GM23248 (cell line): ENCODE measurements around the gene AGO1. TPM values are rescaled to one million over a fixed set of nuclear protein-coding genes. Genes with fewer than 3 reads are reported as not detected.

Source experiments
- DNase-seq: peaks from one replicate; pipeline ENCODE4 v3.0.0-alpha.2; 2015
- H2AFZ ChIP-seq: fragments of 200-600 bp; sonication (generic); 2 replicates; pipeline ENCODE4 v1.6.1; 2016; ENCODE audit warnings: antibody characterized with exemption
- H3F3A ChIP-seq: fragments of 200-600 bp; sonication (generic); 2 replicates; pipeline ENCODE4 v1.6.1; 2016; ENCODE audit warnings: mild to moderate bottlenecking, antibody characterized with exemption, mixed run types; ENCODE audit not compliant: insufficient read depth
- H3K27ac ChIP-seq: fragments of 200-600 bp; sonication (generic); 2 replicates; pipeline ENCODE4 v1.5.1; 2016; ENCODE audit warnings: mild to moderate bottlenecking
- H3K27me3 ChIP-seq: fragments of 200-600 bp; sonication (generic); replicated peaks from 2 replicates; pipeline ENCODE4 v1.6.1; 2016; ENCODE audit warnings: mild to moderate bottlenecking; ENCODE audit not compliant: insufficient read depth
- H3K36me3 ChIP-seq: fragments of 200-600 bp; sonication (generic); 2 replicates; pipeline ENCODE4 v1.6.1; 2016; ENCODE audit warnings: low read depth, mild to moderate bottlenecking
- H3K4me1 ChIP-seq: fragments of 200-600 bp; sonication (generic); 2 replicates; pipeline ENCODE4 v1.6.1; 2016; ENCODE audit warnings: mild to moderate bottlenecking; ENCODE audit not compliant: insufficient read depth
- H3K4me2 ChIP-seq: fragments of 200-600 bp; sonication (generic); one replicate; pipeline ENCODE4 v1.6.1; 2016; ENCODE audit warnings: mild to moderate bottlenecking; ENCODE audit not compliant: unreplicated experiment
- H3K4me3 ChIP-seq: fragments of 200-600 bp; sonication (generic); 2 replicates; pipeline ENCODE4 v1.5.1; 2016; ENCODE audit warnings: mild to moderate bottlenecking
- H3K79me2 ChIP-seq: fragments of 200-600 bp; sonication (generic); 2 replicates; pipeline ENCODE4 v1.6.1; 2016; ENCODE audit warnings: mild to moderate bottlenecking; ENCODE audit not compliant: insufficient read depth
- H3K9ac ChIP-seq: fragments of 200-600 bp; sonication (generic); 2 replicates; pipeline ENCODE4 v1.6.1; 2016; ENCODE audit warnings: mild to moderate bottlenecking
- H3K9me2 ChIP-seq: fragments of 200-600 bp; sonication (generic); 2 replicates; pipeline ENCODE4 v1.6.1; 2016; ENCODE audit warnings: mixed run types, mild to moderate bottlenecking, moderate library complexity; ENCODE audit not compliant: insufficient read depth
- H3K9me3 ChIP-seq: fragments of 200-600 bp; sonication (generic); one replicate; pipeline ENCODE4 v1.6.1; 2017; ENCODE audit warnings: low read depth
- H4K20me1 ChIP-seq: fragments of 200-600 bp; sonication (generic); 2 replicates; pipeline ENCODE4 v1.6.0; 2016; ENCODE audit not compliant: insufficient read depth
- EZH2 ChIP-seq: fragments of 200-600 bp; sonication (generic); IDR thresholded peaks from 2 replicates; pipeline ENCODE4 v1.6.1; 2018; ENCODE audit warnings: antibody characterized with exemption, mild to moderate bottlenecking; ENCODE audit not compliant: insufficient read depth, poor library complexity, severe bottlenecking
- EZH2phosphoT487 ChIP-seq: fragments of 200-600 bp; sonication (generic); IDR thresholded peaks from 2 replicates; pipeline ENCODE4 v1.6.1; 2018; ENCODE audit warnings: antibody characterized with exemption, moderate library complexity, mild to moderate bottlenecking, low read depth; ENCODE audit not compliant: insufficient read depth
- WGBS, 2 experiments: methylation state at CpG; one replicate each; pipeline ENCODE4 v1.1.6; 2015 to 2017; ENCODE audit warnings: low lambda C conversion rate in 2 of 2, low coverage in 1 of 2; ENCODE audit errors: missing lambda C conversion rate in 2 of 2; 5-methylcytosine and 5-hydroxymethylcytosine counted together
- in situ Hi-C: fragments of 300-500 bp; cut with MboI; formaldehyde crosslinking; loops from 2 replicates; pipeline ENCODE4 v1.15.0; 2020
- polyA plus RNA-seq: library from polyadenylated mRNA; unstranded; fragments of >200 nt; fragmentation: Nextera tagmentation; extraction: Ambion mirVana; gene quantifications from 2 replicates; pipeline ENCODE4 v1.2.1, GENCODE V29; 2016
- total RNA-seq: library from RNA; depleted of rRNA; stranded (reverse); fragments of >200 nt; shearing (Covaris generic); gene quantifications from 2 replicates; pipeline ENCODE4 v1.2.3, GENCODE V29; 2014

The AGO1 gene
- total and polyA plus RNA-seq, 2 experiments from 2014 or later = 6.1 to 11.0 TPM

DNA sequence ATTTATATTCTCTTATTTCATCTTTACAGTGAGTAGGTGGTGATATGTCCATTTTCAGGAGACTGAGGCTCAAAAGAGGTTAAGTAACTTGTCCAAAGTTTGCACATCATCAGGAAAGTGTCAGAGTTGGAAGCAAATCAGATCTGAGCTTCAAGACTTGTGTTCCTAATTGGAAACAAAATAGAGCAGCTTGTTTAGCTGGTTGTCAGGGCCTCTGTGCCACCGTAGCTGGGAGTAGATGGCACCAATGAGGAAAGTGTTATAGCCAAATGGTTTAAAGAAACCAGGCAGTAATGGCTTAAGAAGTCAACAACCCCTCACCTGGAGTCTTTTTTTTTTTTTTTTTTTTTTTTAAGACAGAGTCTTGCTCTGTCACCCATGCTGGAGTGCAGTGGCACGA is 19.7 kb downstream of the AGO1 start:
- 67 to 76% methylated on average over 2 of the region's 2 CpGs for WGBS, 2 experiments
- Histone ChIP-seq H3K4me3 (no peak overlapping the region), H3K79me2 (no peaks in the 10 kb centered on the region), H3K36me3 (peaks cover 2% of the 10 kb centered on the region; the same call in 1 of the 2 replicates), H3K9me2 (no peaks in the 10 kb centered on the region), H3K4me1 (no peaks in the 10 kb centered on the region), H2AFZ (no peak overlapping the region), H3K9me3 (no peaks in the 10 kb centered on the region), H3F3A (no peaks in the 10 kb centered on the region), H3K27me3 (no peaks in the 10 kb centered on the region), H4K20me1 (no peaks in the 10 kb centered on the region), H3K27ac (no peak overlapping the region), H3K4me2 (no peak overlapping the region), H3K9ac (no peak overlapping the region)
- no peak for TF ChIP-seq EZH2
- no peak for TF ChIP-seq EZH2phosphoT487
- in situ Hi-C loops = no loop called here
- DNase-seq = no peak

DNA sequence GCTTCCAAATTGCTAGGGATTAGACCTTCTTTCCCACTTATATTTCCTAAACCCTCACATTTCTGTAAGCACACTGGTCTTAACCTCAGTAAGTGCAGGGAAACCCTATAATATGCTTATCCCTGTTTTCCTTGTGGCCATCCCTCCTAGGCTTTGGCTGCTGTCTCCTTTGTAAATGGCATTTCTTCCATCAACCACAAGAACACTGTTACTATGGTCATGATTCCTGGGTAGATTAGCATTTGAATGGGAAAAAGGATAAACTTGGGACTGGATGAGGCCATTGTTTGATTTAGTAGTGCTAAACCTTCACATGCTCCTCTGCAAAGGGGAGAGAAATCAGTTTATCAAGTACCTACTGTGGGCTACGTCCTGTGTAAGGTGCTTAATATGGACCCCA is 31.7 kb downstream of the AGO1 start:
- no peak overlapping the region for H3K9ac ChIP-seq

DNA sequence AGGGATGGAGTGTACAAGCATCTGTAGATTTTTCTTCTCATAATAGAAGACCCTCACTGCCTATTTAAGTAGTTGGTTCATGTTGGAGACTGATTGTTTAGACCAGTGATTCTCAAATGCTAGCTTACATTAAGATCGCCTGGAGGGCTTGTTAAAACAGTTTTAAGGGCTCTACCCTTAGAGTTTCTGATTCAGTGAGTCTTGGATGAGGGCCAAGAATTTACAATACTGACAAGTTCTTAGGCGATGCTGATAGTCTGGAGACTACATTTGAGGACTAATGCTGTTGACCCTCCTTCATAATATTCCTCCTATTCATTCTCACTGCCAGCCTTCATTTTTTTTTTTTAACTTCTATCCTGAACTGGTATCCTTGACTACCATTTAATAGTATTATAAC is 32.7 kb downstream of the AGO1 start:
- peaks cover 31% of the 10 kb centered on the region; the same call in 1 of the 2 replicates for H3K36me3 ChIP-seq
- no peak overlapping the region for H3K9ac ChIP-seq
- no peak overlapping the region for H3K27ac ChIP-seq
- WGBS, 2 experiments = 67 to 69% methylated on average over 2 of the region's 2 CpGs
- no peak overlapping the region for H3K4me3 ChIP-seq
- no peaks in the 10 kb centered on the region for H4K20me1 ChIP-seq
- H3K9me2 ChIP-seq = no peaks in the 10 kb centered on the region
- no peak overlapping the region for H2AFZ ChIP-seq
- in situ Hi-C loops = no loop called here
- H3K79me2 ChIP-seq = no peaks in the 10 kb centered on the region
- H3K4me2 ChIP-seq = no peak overlapping the region
- no peaks in the 10 kb centered on the region for H3F3A ChIP-seq
- no peaks in the 10 kb centered on the region for H3K9me3 ChIP-seq
- no peak for DNase-seq
- H3K4me1 ChIP-seq = no peaks in the 10 kb centered on the region
- TF ChIP-seq EZH2phosphoT487 (no peak), EZH2 (no peak)
- no peaks in the 10 kb centered on the region for H3K27me3 ChIP-seq

More for the DNA sequence above, 31.7 kb downstream of the AGO1 start:
- H3K4me1 ChIP-seq = no peaks in the 10 kb centered on the region
- H3K27ac ChIP-seq = no peak overlapping the region
- H3F3A ChIP-seq = no peaks in the 10 kb centered on the region
- no peaks in the 10 kb centered on the region for H3K9me3 ChIP-seq
- peaks cover 31% of the 10 kb centered on the region; the same call in 1 of the 2 replicates for H3K36me3 ChIP-seq
- no peaks in the 10 kb centered on the region for H3K9me2 ChIP-seq
- in situ Hi-C loops = no loop called here
- no peak overlapping the region for H2AFZ ChIP-seq
- TF ChIP-seq EZH2phosphoT487 (no peak), EZH2 (no peak)
- 89 to 96% methylated on average over 1 of the region's 1 CpG for WGBS, 2 experiments
- H3K4me2 ChIP-seq = no peak overlapping the region
- H3K4me3 ChIP-seq = no peak overlapping the region
- DNase-seq = no peak
- no peaks in the 10 kb centered on the region for H4K20me1 ChIP-seq
- no peaks in the 10 kb centered on the region for H3K27me3 ChIP-seq
- no peaks in the 10 kb centered on the region for H3K79me2 ChIP-seq

DNA sequence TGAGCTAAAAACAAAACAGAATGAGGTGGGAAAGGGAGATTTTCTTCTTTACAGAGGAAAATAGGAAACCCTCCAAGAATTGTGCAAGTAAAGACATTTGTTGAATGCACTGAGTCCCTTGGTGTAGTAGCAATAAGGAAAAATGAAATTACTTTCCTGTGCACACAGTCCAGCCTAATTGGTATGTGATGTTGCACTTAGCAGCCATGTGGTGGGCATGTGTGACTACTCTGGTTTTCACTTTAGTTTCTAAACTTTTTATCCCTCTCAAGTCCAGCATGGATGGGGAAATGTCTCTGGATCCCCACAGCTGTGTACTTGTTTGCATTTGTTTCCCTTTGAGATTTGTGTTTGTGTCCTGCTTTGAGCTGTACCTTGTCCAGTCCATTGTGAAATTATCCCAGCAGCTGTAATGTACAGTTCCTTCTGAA is 40.8 kb downstream of the AGO1 start:
- Histone ChIP-seq H3K9me3 (no peaks in the 10 kb centered on the region), H3K9me2 (no peaks in the 10 kb centered on the region), H3K27me3 (no peaks in the 10 kb centered on the region), H4K20me1 (no peaks in the 10 kb centered on the region), H3F3A (no peaks in the 10 kb centered on the region), H3K4me3 (no peak overlapping the region), H3K4me2 (no peak overlapping the region), H3K9ac (no peak overlapping the region), H3K4me1 (no peaks in the 10 kb centered on the region), H3K79me2 (no peaks in the 10 kb centered on the region), H2AFZ (no peak overlapping the region), H3K27ac (no peak overlapping the region), H3K36me3 (no peaks in the 10 kb centered on the region)
- in situ Hi-C loops = no loop called here
- TF ChIP-seq EZH2phosphoT487 (no peak), EZH2 (no peak)
- no peak for DNase-seq

DNA sequence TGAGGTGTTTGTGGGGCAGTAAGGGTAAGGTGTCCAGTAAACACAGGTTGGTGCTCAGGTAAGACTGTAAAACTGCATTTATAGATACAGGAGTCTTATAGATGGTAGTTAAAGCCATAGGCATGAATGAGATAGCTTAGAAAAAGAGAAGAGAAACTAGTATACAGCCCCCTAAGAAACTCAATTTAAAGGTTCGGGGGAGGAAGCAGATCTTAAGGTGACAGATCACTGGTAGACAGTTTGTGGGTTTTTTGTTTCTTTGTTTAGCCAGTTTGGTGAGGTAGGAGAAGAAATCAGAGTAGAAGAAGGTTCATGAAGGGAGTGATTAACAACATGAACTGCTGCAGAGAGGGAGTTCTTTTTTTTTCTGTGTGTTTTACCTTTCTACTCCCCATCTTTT is 41.8 kb downstream of the AGO1 start:
- Histone ChIP-seq H3K4me3 (no peak overlapping the region), H3K9me3 (no peaks in the 10 kb centered on the region), H3K4me2 (no peak overlapping the region), H3K9me2 (no peaks in the 10 kb centered on the region), H3K36me3 (no peaks in the 10 kb centered on the region), H3K9ac (no peak overlapping the region), H3K79me2 (peaks cover 6% of the 10 kb centered on the region; the same call in 1 of the 2 replicates), H3K27ac (no peak overlapping the region), H4K20me1 (no peaks in the 10 kb centered on the region), H3F3A (no peaks in the 10 kb centered on the region; the same call in 1 of the 2 replicates), H2AFZ (no peak overlapping the region), H3K27me3 (no peaks in the 10 kb centered on the region), H3K4me1 (0 out of 2 replicates have a peak, but pooled peaks cover 2% of the 10 kb centered on the region)
- no peak for DNase-seq
- TF ChIP-seq EZH2phosphoT487 (no peak), EZH2 (no peak)
- WGBS, 2 experiments = 86 to 91% methylated on average over 1 of the region's 1 CpG
- in situ Hi-C loops = no loop called here
